Neutrophil (primary cell): Measurements from ENCODE around the gene ENTPD6.

Source experiments
- H3K27ac ChIP-seq: fragments of 200-600 bp; sonication (generic); 2 replicates; pipeline ENCODE4 v1.5.1; 2016; ENCODE audit warnings: mild to moderate bottlenecking, moderate library complexity
- H3K27me3 ChIP-seq: fragments of 200-600 bp; sonication (generic); 2 replicates; pipeline ENCODE4 v1.6.0; 2016; ENCODE audit warnings: mild to moderate bottlenecking
- H3K36me3 ChIP-seq: fragments of 200-600 bp; sonication (generic); 2 replicates; pipeline ENCODE4 v1.5.1; 2017
- H3K4me1 ChIP-seq, 2 experiments: fragments of 200-600 bp in 1 of 2; sonication (generic) in 1 of 2; 1 replicate in 1 of 2; 2 replicates in 1 of 2; pipeline versions ENCODE4 v1.5.1 to v1.6.1; 2013 to 2016; ENCODE audit warnings: low read depth in 1 of 2, low read length in 1 of 2, mild to moderate bottlenecking in 1 of 2, moderate library complexity in 1 of 2; ENCODE audit not compliant: control insufficient read depth in 1 of 2, insufficient read depth in 1 of 2
- H3K4me3 ChIP-seq, 2 experiments: fragments of 200-600 bp in 1 of 2; sonication (generic) in 1 of 2; 1 replicate in 1 of 2; 2 replicates in 1 of 2; pipeline ENCODE4 v1.5.1; 2013 to 2016; ENCODE audit warnings: low read depth in 1 of 2, low read length in 1 of 2, mild to moderate bottlenecking in 1 of 2, moderate library complexity in 1 of 2
- H3K9me3 ChIP-seq: fragments of 200-600 bp; sonication (generic); 2 replicates; pipeline ENCODE4 v1.5.1; 2016
- CTCF ChIP-seq: fragments of 200-600 bp; sonication (generic); IDR thresholded peaks from 2 replicates; pipeline ENCODE4 v1.5.1; 2016; ENCODE audit warnings: antibody characterized with exemption

Gene ENTPD6

GRCh38 chr20:25173321-25173720, 22.2 kb upstream of the ENTPD6 start:
- no peak for TF ChIP-seq CTCF
- Histone ChIP-seq H3K27me3 (peaks cover 21% of the 10 kb centered on the region), H3K27ac (no peak overlapping the region), H3K9me3 (no peaks in the 10 kb centered on the region), H3K36me3 (no peaks in the 10 kb centered on the region), H3K4me3 (no peak overlapping the region), H3K4me1 (no peaks in the 10 kb centered on the region)

- TF ChIP-seq CTCF, result no peak
These were observed 21.6 kb upstream of the ENTPD6 start for GRCh38 chr20:25173886-25174308.

GRCh38 chr20:25176184-25176583, 19.3 kb upstream of the ENTPD6 start:
- Histone ChIP-seq H3K27me3 (peaks cover 25% of the 10 kb centered on the region), H3K36me3 (no peaks in the 10 kb centered on the region), H3K27ac (no peak overlapping the region), H3K9me3 (no peaks in the 10 kb centered on the region), H3K4me1 (no peaks in the 10 kb centered on the region), H3K4me3 (no peak overlapping the region)
- TF ChIP-seq CTCF, result no peak

More at GRCh38 chr20:25173886-25174308, 21.6 kb upstream of the ENTPD6 start:
- no peaks in the 10 kb centered on the region for H3K4me1 ChIP-seq
- peaks cover 21% of the 10 kb centered on the region for H3K27me3 ChIP-seq
- no peaks in the 10 kb centered on the region for H3K36me3 ChIP-seq
- no peak overlapping the region for H3K27ac ChIP-seq
- no peaks in the 10 kb centered on the region for H3K9me3 ChIP-seq
- no peak overlapping the region for H3K4me3 ChIP-seq

- H3K27me3 ChIP-seq, result peaks cover 21% of the 10 kb centered on the region
- no peak overlapping the region for H3K27ac ChIP-seq
- no peaks in the 10 kb centered on the region for H3K4me1 ChIP-seq
- H3K4me3 ChIP-seq, result no peak overlapping the region
- no peaks in the 10 kb centered on the region for H3K36me3 ChIP-seq
- TF ChIP-seq CTCF, result no peak
- no peaks in the 10 kb centered on the region for H3K9me3 ChIP-seq
These were observed 17.6 kb upstream of the ENTPD6 start for GRCh38 chr20:25177890-25178321.

- Histone ChIP-seq H3K9me3 (no peaks in the 10 kb centered on the region), H3K27me3 (peaks cover 16% of the 10 kb centered on the region), H3K36me3 (no peaks in the 10 kb centered on the region), H3K27ac (no peak overlapping the region), H3K4me3 (no peak overlapping the region), H3K4me1 (no peaks in the 10 kb centered on the region)
- no peak for TF ChIP-seq CTCF
These were observed 16.7 kb upstream of the ENTPD6 start for GRCh38 chr20:25178563-25179438.
